Mammary epithelial cell (primary cell): Measurements from ENCODE around the gene ZBTB40.

Experiments
- EZH2 ChIP-seq: IDR thresholded peaks from 2 replicates; pipeline ENCODE4 v1.6.1; 2012; ENCODE audit warnings: low read length, inconsistent platforms, borderline replicate concordance
- TF ChIP-seq, protein P1 (sequence below), 2 donors: IDR thresholded peaks in 1 of 2; conservative IDR thresholded peaks in 1 of 2; 2 replicates each; pipeline ENCODE4 v1.5.1; 2011 to 2012; ENCODE audit warnings: inconsistent platforms in 2 of 2, low read length in 2 of 2, mild to moderate bottlenecking in 2 of 2, control low read depth in 1 of 2, low read depth in 1 of 2; ENCODE audit not compliant: insufficient read depth in 1 of 2; ENCODE audit errors: extremely low read depth in 1 of 2

DNA sequence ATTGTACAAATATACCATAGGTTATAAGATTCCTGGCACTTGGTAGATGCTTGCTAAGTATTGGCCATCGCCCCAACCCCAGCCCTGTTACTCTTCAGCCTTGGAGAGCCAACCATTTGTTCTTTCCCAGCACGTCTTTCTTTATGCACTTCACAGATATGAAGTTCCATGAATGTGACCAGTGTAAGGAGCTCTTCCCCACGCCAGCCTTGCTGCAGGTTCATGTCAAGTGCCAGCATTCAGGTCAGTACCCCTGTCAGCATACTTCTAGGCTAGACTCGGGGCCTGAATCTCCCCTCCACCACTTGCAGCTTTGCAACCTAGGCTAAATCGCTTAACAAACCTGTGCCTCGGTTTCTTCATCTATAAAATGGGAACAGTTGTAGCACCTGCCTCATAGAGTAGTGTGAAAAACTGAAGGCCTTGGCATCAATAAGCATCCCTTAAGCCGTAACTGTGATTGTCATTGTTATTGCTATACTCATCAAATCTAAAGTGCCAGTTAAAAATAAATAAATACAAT, 70.6 kb downstream of the ZBTB40 start:
- TF ChIP-seq, protein P1, sequence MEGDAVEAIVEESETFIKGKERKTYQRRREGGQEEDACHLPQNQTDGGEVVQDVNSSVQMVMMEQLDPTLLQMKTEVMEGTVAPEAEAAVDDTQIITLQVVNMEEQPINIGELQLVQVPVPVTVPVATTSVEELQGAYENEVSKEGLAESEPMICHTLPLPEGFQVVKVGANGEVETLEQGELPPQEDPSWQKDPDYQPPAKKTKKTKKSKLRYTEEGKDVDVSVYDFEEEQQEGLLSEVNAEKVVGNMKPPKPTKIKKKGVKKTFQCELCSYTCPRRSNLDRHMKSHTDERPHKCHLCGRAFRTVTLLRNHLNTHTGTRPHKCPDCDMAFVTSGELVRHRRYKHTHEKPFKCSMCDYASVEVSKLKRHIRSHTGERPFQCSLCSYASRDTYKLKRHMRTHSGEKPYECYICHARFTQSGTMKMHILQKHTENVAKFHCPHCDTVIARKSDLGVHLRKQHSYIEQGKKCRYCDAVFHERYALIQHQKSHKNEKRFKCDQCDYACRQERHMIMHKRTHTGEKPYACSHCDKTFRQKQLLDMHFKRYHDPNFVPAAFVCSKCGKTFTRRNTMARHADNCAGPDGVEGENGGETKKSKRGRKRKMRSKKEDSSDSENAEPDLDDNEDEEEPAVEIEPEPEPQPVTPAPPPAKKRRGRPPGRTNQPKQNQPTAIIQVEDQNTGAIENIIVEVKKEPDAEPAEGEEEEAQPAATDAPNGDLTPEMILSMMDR (conservative IDR thresholded peaks at IDR 0.05 in 1 of 2, IDR thresholded peaks at IDR 0.05 in 1 of 2; ENCODE audit: extremely low read depth in 1 of 2, insufficient read depth in 1 of 2, low read depth in 1 of 2, low read length in 2 of 2): no peak
- TF ChIP-seq EZH2: no peak
